ENCODE measurements around the gene ZBTB48. TPM values are rescaled to one million over a fixed set of nuclear protein-coding genes. Genes with fewer than 3 reads are reported as not detected.
"Not testable (repeated sequence)": the region's sequence is repeated elsewhere in the genome, so short reads cannot be mapped to it uniquely, and the experiment has no call there.

The ZBTB48 gene
- total RNA-seq, 2 experiments from 2014 or later: 22.4 to 32.1 TPM

DNA sequence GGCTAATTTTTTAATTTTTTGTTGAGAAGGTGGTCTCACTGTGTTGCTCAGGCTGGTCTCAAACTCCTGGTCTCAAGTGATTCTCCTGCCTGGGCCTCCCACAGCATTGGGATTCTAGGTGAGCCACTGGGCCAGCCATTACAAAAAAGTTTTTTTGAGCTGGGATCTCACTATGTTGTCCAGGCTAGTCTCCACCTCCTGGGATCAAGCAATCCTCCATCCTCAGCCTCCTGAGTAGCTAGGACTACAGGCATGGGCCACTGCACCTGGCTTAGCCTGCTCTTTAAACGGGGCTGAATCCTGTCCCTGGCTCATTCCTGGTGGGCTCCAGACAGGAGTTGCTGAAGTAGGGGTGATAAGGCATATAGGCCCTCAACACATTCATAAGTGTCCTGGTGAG, 22.2 kb upstream of the ZBTB48 start:
- intact Hi-C loops (cut with micrococcal nuclease): no loop called here
- no peak for ATAC-seq
- no peak overlapping the region for H3K27ac Mint-ChIP-seq
- no peak overlapping the region for H3K4me3 Mint-ChIP-seq
- H3K27me3 Mint-ChIP-seq: peaks cover 2% of the 10 kb centered on the region
- H3K36me3 Mint-ChIP-seq (ENCODE audit: low read depth): peaks cover 1% of the 10 kb centered on the region
- ChIA-PET POLR2A (interaction anchor here (0.6 to 0.7 kb wide), 2 partner anchors 59 to 114 kb away, joined by 3 read pairs; no protein-coding TSS in a partner anchor), CTCF (interaction anchor here (0.6 kb wide), 1 partner anchor 13 kb away, joined by 3 read pairs; no protein-coding TSS in a partner anchor)
- peaks cover 13% of the 10 kb centered on the region for H3K4me1 Mint-ChIP-seq (ENCODE audit: low read depth)
- DNase-seq: no peak
- TF ChIP-seq, protein P1, sequence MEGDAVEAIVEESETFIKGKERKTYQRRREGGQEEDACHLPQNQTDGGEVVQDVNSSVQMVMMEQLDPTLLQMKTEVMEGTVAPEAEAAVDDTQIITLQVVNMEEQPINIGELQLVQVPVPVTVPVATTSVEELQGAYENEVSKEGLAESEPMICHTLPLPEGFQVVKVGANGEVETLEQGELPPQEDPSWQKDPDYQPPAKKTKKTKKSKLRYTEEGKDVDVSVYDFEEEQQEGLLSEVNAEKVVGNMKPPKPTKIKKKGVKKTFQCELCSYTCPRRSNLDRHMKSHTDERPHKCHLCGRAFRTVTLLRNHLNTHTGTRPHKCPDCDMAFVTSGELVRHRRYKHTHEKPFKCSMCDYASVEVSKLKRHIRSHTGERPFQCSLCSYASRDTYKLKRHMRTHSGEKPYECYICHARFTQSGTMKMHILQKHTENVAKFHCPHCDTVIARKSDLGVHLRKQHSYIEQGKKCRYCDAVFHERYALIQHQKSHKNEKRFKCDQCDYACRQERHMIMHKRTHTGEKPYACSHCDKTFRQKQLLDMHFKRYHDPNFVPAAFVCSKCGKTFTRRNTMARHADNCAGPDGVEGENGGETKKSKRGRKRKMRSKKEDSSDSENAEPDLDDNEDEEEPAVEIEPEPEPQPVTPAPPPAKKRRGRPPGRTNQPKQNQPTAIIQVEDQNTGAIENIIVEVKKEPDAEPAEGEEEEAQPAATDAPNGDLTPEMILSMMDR (IDR thresholded peaks at IDR 0.05): no peak
- no peaks in the 10 kb centered on the region for H3K9me3 Mint-ChIP-seq

DNA sequence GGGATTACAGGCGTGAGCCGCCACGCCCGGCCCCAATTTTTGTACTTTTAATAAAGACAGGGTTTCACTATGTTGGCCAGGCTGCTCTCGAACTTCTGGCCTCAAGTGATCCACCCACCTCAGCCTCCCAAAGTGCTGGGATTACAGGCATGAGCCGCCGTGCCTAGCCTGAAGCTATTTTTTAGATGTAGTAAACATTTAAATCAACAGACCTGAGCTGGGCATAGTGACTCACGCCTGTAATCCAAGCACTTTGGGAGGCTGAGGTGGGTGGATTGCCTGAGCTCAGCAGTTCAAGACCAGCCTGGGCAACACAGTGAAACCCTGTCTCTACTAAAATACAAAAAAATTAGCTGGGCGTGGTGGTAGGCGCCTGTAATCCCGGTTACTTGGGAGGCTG, 20.6 kb upstream of the ZBTB48 start:
- H3K27ac Mint-ChIP-seq; DNase-seq; H3K4me1 Mint-ChIP-seq (ENCODE audit: low read depth); H3K4me3 Mint-ChIP-seq; intact Hi-C loops (cut with micrococcal nuclease); ATAC-seq; H3K27me3 Mint-ChIP-seq; H3K36me3 Mint-ChIP-seq (ENCODE audit: low read depth); H3K9me3 Mint-ChIP-seq: not testable (repeated sequence)
- ChIA-PET CTCF (interaction anchor here (1.1 kb wide), 1 partner anchor 87 kb away, joined by 5 read pairs; no protein-coding TSS in a partner anchor), POLR2A (interaction anchor here (0.7 to 1.5 kb wide), 2 partner anchors 22 to 42 kb away, joined by 3 read pairs; no protein-coding TSS in a partner anchor)

- no peak for ATAC-seq
- peaks cover 2% of the 10 kb centered on the region for H3K27me3 Mint-ChIP-seq
- ChIA-PET POLR2A (no interaction called here), CTCF (no interaction called here)
- H3K36me3 Mint-ChIP-seq (ENCODE audit: low read depth): no peaks in the 10 kb centered on the region
- no peak overlapping the region for H3K27ac Mint-ChIP-seq
- no peaks in the 10 kb centered on the region for H3K4me1 Mint-ChIP-seq (ENCODE audit: low read depth)
- no peak overlapping the region for H3K4me3 Mint-ChIP-seq
- TF ChIP-seq, protein P1 (IDR thresholded peaks at IDR 0.05): no peak
- intact Hi-C loops (cut with micrococcal nuclease): no loop called here
- no peak for DNase-seq
- no peaks in the 10 kb centered on the region for H3K9me3 Mint-ChIP-seq
These were observed 19.5 kb upstream of the ZBTB48 start for GRCh38 chr1:6560267-6560666.

- no peaks in the 10 kb centered on the region for H3K36me3 Mint-ChIP-seq (ENCODE audit: low read depth)
- no peak overlapping the region for H3K4me3 Mint-ChIP-seq
- ATAC-seq (no peak), DNase-seq (no peak)
- intact Hi-C loops (cut with micrococcal nuclease): no loop called here
- ChIA-PET CTCF (interaction anchor here (1.2 kb wide), 1 partner anchor 14 kb away, joined by 5 read pairs; the partner anchor contains the start of genes NOL9 and TAS1R1), POLR2A (no interaction called here)
- no peak overlapping the region for H3K27ac Mint-ChIP-seq
- TF ChIP-seq, protein P1 (IDR thresholded peaks at IDR 0.05): no peak
- no peaks in the 10 kb centered on the region for H3K9me3 Mint-ChIP-seq
- H3K4me1 Mint-ChIP-seq (ENCODE audit: low read depth): peaks cover 5% of the 10 kb centered on the region
- no peaks in the 10 kb centered on the region for H3K27me3 Mint-ChIP-seq
These were observed 10.8 kb upstream of the ZBTB48 start for GRCh38 chr1:6569033-6569432.

DNA sequence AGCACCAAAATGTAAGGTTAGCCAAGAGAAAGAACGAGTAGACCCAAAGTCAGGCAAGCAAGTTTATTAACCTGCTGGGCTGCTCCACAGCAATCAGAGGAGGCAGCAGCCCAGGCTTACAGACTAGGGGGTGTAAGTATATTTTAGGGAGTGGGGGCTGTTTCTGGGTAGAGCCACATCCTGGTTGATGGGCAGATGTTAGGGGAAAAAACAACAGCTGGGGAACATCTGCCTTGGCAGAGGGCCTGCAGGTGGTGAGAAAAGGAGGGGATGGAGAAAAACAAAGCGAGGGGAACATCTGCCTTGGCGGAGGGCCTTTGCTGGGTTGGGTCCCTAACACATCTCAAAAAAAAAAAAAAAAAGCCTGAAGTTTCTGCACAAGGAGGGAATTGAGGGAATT, 9.7 kb upstream of the ZBTB48 start:
- TF ChIP-seq, protein P1 (IDR thresholded peaks at IDR 0.05): no peak
- H3K27me3 Mint-ChIP-seq: no peaks in the 10 kb centered on the region
- CTCF ChIA-PET: interaction anchor here (1.3 to 1.4 kb wide), 2 partner anchors 15 to 76 kb away, joined by 5 read pairs; partner anchors contain the start of genes NOL9 and TAS1R1

More for the DNA sequence above, 9.7 kb upstream of the ZBTB48 start:
- POLR2A ChIA-PET: no interaction called here
- Mint-ChIP-seq H3K27ac (no peak overlapping the region), H3K36me3 (ENCODE audit: low read depth) (no peaks in the 10 kb centered on the region), H3K4me1 (ENCODE audit: low read depth) (peaks cover 5% of the 10 kb centered on the region), H3K4me3 (no peak overlapping the region), H3K9me3 (no peaks in the 10 kb centered on the region)
- DNase-seq: no peak
- ATAC-seq: no peak
- intact Hi-C loops (cut with micrococcal nuclease): no loop called here

Data from activated CD8-positive, alpha-beta T cell treated with anti-CD3 and anti-CD28 coated beads for 36 hours (primary cell).